OCI-LY3 (cell line): ENCODE results near the gene CCDC182.

Experiments used
- H2AFZ ChIP-seq: fragments of 200-600, 300-600 bp; shearing (Covaris generic); 2 replicates; pipeline ENCODE4 v1.6.0; 2014; ENCODE audit warnings: antibody characterized with exemption, low read depth, low read length
- H3K27ac ChIP-seq: fragments of 200-600, 300-600 bp; sonication (generic); 2 replicates; pipeline ENCODE4 v1.5.1; 2014; ENCODE audit warnings: mild to moderate bottlenecking, low read length, moderate library complexity, mixed read lengths
- H3K27me3 ChIP-seq: fragments of 200-600, 300-600 bp; sonication (generic); 2 replicates; pipeline ENCODE4 v1.6.1; 2014; ENCODE audit warnings: low read depth, low read length, mixed read lengths
- H3K36me3 ChIP-seq: fragments of 200-600, 300-600 bp; sonication (generic); replicated peaks from 2 replicates; pipeline ENCODE3; 2014; ENCODE audit warnings: low read depth, low read length, mixed read lengths
- H3K4me1 ChIP-seq: fragments of 300-600, 200-600 bp; sonication (generic); 2 replicates; pipeline ENCODE4 v1.6.1; 2014; ENCODE audit warnings: low read length, mixed read lengths
- H3K4me2 ChIP-seq: fragments of 200-600, 300-600 bp; sonication (generic); 2 replicates; pipeline ENCODE4 v1.6.1; 2014; ENCODE audit warnings: low read length, mixed read lengths
- H3K4me3 ChIP-seq: fragments of 300-600, 200-600 bp; sonication (generic); 2 replicates; pipeline ENCODE4 v1.5.1; 2014; ENCODE audit warnings: antibody characterized with exemption, mild to moderate bottlenecking, low read length, moderate library complexity
- H3K79me2 ChIP-seq: fragments of 300-600, 200-600 bp; shearing (Covaris generic); 2 replicates; pipeline ENCODE4 v1.6.1; 2014; ENCODE audit warnings: mild to moderate bottlenecking, low read length, mixed read lengths
- H3K9ac ChIP-seq: fragments of 300-600, 200-600 bp; shearing (Covaris generic); 2 replicates; pipeline ENCODE4 v1.6.0; 2014; ENCODE audit warnings: mild to moderate bottlenecking, low read length, moderate library complexity
- H3K9me3 ChIP-seq: fragments of 200-600, 300-600 bp; shearing (Covaris generic); 2 replicates; pipeline ENCODE4 v1.6.1; 2014; ENCODE audit warnings: low read length, mixed read lengths; ENCODE audit not compliant: insufficient read depth
- H4K20me1 ChIP-seq: fragments of 200-600, 300-600 bp; sonication (generic); 2 replicates; pipeline ENCODE4 v1.6.1; 2016; ENCODE audit warnings: low read length, mixed read lengths; ENCODE audit not compliant: insufficient read depth
- EZH2phosphoT487 ChIP-seq: fragments of 200-600 bp; shearing (Covaris generic); IDR thresholded peaks from 2 replicates; pipeline ENCODE4 v1.6.1; 2018; ENCODE audit warnings: antibody characterized with exemption, mixed run types, low read depth
- TF ChIP-seq, protein P1 (sequence below): fragments of 200-600, 300-600 bp; sonication (generic); IDR thresholded peaks from 2 replicates; pipeline ENCODE4 v1.5.1; 2014; ENCODE audit warnings: antibody characterized with exemption, low read length, low read depth

Gene CCDC182

DNA sequence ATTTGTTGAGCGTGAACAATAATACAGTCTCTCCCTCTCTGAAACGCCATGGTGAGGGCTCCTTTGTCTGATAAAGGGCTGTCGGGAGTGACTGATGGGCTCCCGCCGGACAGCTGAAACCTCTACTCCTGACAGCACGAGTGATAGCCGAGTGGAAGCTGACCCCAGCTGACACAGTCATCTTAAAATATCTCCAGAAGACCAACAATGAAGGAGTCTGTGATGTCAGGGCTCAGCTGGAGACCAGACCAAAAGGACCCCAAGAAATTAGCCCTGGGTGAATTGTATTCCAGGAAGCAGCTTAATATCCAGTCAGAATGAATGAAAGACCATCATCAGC is 22.4 kb downstream of the CCDC182 start:
- Histone ChIP-seq H3K36me3 (no peaks in the 10 kb centered on the region), H3K9ac (no peak overlapping the region), H3K4me2 (no peak overlapping the region), H3K79me2 (no peaks in the 10 kb centered on the region), H4K20me1 (no peaks in the 10 kb centered on the region), H2AFZ (no peak overlapping the region), H3K4me3 (no peak overlapping the region), H3K9me3 (no peaks in the 10 kb centered on the region), H3K4me1 (peaks cover 16% of the 10 kb centered on the region), H3K27me3 (peaks cover 15% of the 10 kb centered on the region; the same call in 1 of the 2 replicates), H3K27ac (no peak overlapping the region)
- TF ChIP-seq EZH2phosphoT487: no peak
- TF ChIP-seq, protein P1, sequence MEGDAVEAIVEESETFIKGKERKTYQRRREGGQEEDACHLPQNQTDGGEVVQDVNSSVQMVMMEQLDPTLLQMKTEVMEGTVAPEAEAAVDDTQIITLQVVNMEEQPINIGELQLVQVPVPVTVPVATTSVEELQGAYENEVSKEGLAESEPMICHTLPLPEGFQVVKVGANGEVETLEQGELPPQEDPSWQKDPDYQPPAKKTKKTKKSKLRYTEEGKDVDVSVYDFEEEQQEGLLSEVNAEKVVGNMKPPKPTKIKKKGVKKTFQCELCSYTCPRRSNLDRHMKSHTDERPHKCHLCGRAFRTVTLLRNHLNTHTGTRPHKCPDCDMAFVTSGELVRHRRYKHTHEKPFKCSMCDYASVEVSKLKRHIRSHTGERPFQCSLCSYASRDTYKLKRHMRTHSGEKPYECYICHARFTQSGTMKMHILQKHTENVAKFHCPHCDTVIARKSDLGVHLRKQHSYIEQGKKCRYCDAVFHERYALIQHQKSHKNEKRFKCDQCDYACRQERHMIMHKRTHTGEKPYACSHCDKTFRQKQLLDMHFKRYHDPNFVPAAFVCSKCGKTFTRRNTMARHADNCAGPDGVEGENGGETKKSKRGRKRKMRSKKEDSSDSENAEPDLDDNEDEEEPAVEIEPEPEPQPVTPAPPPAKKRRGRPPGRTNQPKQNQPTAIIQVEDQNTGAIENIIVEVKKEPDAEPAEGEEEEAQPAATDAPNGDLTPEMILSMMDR: no peak

DNA sequence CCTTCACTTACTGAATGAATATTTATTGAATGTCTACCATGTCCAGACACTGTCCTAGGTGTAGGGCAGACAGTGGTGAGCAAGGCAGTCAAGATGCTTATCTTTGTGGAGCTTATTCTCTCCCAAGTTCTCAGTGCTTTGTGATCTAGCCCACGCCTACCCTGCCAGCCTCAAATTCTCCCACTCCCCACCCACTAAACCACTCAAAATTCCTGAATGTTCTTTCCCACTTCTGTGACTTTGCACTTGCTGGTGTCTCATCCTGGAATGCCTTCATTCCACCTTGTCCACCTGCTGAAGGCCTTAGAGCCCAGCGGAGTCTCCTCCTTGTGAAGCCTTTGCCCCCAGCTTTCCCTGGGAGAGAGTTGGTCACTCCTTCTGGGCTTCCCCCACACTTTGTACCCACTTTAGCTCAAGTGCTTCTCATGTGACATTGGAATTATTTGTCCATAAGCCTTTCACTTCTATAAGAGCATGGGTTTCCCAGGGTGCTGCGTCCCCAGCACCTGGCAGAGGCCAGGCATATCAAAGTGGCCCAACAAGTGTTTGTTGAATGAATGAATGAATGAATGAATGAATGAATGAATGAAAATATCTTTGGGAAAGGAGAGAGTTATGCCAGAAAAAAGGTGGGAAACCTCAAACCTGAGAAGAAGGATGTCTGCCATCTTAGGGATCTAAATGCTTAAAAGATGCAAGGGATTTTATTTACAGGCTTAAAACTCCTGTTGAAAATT is 23.0 kb downstream of the CCDC182 start:
- TF ChIP-seq EZH2phosphoT487: no peak
- TF ChIP-seq, protein P1: no peak
- Histone ChIP-seq H3K4me3 (no peak overlapping the region), H4K20me1 (no peaks in the 10 kb centered on the region), H3K9me3 (no peaks in the 10 kb centered on the region), H3K27ac (no peak overlapping the region), H3K36me3 (no peaks in the 10 kb centered on the region), H3K79me2 (no peaks in the 10 kb centered on the region), H3K4me1 (peaks cover 16% of the 10 kb centered on the region), H2AFZ (no peak overlapping the region), H3K4me2 (no peak overlapping the region), H3K9ac (no peak overlapping the region), H3K27me3 (peaks cover 19% of the 10 kb centered on the region; the same call in 1 of the 2 replicates)

DNA sequence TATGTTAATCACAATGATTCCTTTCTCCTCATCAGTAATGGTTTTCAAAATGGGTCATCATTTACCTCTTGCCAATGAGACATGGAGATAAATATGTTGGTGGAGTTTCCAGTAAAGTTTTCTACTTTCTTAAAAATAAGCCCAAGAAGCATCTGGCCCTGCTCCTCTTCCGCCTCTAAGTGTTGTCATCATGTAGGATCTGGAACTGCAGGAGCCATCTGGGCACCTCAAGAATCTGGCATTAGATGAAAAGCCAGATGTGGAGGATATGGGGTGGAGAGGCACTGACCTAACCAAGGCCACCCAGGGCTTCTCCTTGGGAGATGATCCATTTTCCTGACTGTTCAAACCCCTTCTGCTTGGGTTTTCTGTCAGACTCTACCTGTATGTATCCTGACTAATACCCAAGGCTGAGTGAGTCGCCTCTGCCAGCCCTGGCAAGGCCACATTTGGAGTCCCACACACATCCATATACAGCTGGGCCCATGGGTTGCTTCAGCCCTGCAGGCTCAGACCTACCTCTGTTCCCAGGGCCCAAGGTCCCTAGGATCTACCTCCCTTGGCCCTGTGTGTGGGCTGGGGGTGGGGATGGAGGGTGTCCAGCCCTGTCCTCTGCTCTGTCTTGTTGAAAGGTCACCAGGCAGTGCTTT is 24.6 kb downstream of the CCDC182 start:
- H4K20me1 ChIP-seq: no peaks in the 10 kb centered on the region
- H3K36me3 ChIP-seq: no peaks in the 10 kb centered on the region
- no peak overlapping the region for H3K4me2 ChIP-seq
- H3K9me3 ChIP-seq: no peaks in the 10 kb centered on the region
- no peak overlapping the region for H3K4me3 ChIP-seq
- TF ChIP-seq, protein P1: no peak
- TF ChIP-seq EZH2phosphoT487: no peak
- peaks cover 26% of the 10 kb centered on the region; the same call in 1 of the 2 replicates for H3K27me3 ChIP-seq
- H2AFZ ChIP-seq: no peak overlapping the region
- H3K27ac ChIP-seq: no peak overlapping the region
- H3K4me1 ChIP-seq: peaks cover 16% of the 10 kb centered on the region
- no peak overlapping the region for H3K9ac ChIP-seq
- H3K79me2 ChIP-seq: no peaks in the 10 kb centered on the region

DNA sequence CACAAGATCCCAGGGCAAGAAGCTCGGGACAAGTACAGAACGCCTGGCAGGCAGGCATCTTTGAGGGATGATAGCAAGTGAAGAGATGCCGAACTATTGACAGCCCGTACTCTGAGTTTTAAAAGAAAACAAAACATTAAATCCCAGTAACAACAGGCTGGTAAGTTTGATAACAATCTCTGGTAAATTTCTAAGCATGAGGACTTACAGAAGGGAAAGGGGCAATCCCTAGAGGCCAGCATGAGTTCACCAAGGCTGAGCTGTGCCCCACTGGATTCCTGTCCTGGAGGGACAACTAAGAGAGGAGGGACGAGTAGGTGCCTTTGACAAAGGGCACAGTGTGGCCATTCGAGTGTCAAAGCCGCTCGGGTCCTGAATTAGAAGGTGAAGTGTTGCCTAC is 26.2 kb downstream of the CCDC182 start:
- Histone ChIP-seq H3K4me1 (peaks cover 8% of the 10 kb centered on the region), H3K9ac (no peak overlapping the region), H3K4me3 (no peak overlapping the region), H3K79me2 (no peaks in the 10 kb centered on the region), H4K20me1 (no peaks in the 10 kb centered on the region), H3K9me3 (no peaks in the 10 kb centered on the region), H2AFZ (no peak overlapping the region), H3K27me3 (peaks cover 28% of the 10 kb centered on the region; the same call in 1 of the 2 replicates), H3K27ac (no peak overlapping the region), H3K36me3 (no peaks in the 10 kb centered on the region), H3K4me2 (no peak overlapping the region)
- TF ChIP-seq EZH2phosphoT487: no peak
- TF ChIP-seq, protein P1: no peak
